Dendritic cell treated with granulocyte-macrophage colony-stimulating factor and Interleukin-4, amounts not matched to agents 40 ng/mL and 50 ng/mL, for 4 days (primary cell): ENCODE measurements around the gene SERPINH1.
A peak's percentile ranks its signal among the peaks of the same experiment; 100 is the strongest.

Source experiments
- H3K27ac Mint-ChIP-seq: one replicate; pipeline ENCODE4 v1.8.0; 2022; ENCODE audit warnings: mild to moderate bottlenecking, mixed read lengths
- H3K27me3 Mint-ChIP-seq: one replicate; pipeline ENCODE4 v1.8.0; 2022; ENCODE audit warnings: mild to moderate bottlenecking, mixed read lengths
- H3K36me3 Mint-ChIP-seq: one replicate; pipeline ENCODE4 v1.8.0; 2022; ENCODE audit warnings: low read depth, mixed read lengths
- H3K4me1 Mint-ChIP-seq: one replicate; pipeline ENCODE4 v1.8.0; 2022; ENCODE audit warnings: low read depth, mixed read lengths
- H3K4me3 Mint-ChIP-seq: one replicate; pipeline ENCODE4 v1.8.0; 2022; ENCODE audit warnings: mild to moderate bottlenecking, moderate library complexity, mixed read lengths
- H3K9me3 Mint-ChIP-seq: one replicate; pipeline ENCODE4 v1.8.0; 2022; ENCODE audit warnings: mixed read lengths
- intact Hi-C: fragments of 100-400 bp; cut with micrococcal nuclease; formaldehyde crosslinking; loops from one replicate; pipeline ENCODE4 v1.15.0; 2022

Gene SERPINH1

GRCh38 chr11:75562048-75562835, at the start of gene SERPINH1:
SERPINH1 (plus strand) TSS chr11:75562253; CDS start chr11:75566350, 4,097 bp downstream.
- peak within 1 kb of the TSS; percentile 91 for H3K27ac Mint-ChIP-seq
- H3K4me3 Mint-ChIP-seq = peak within 1 kb of the TSS; percentile 93
- H3K4me1 Mint-ChIP-seq = peaks cover 29% of the 10 kb centered on the region
- peaks cover 17% of the 10 kb centered on the region for H3K27me3 Mint-ChIP-seq
- peaks cover 15% of the 10 kb centered on the region for H3K36me3 Mint-ChIP-seq
- intact Hi-C loops = no loop called here
- H3K9me3 Mint-ChIP-seq = no peaks in the 10 kb centered on the region

DNA sequence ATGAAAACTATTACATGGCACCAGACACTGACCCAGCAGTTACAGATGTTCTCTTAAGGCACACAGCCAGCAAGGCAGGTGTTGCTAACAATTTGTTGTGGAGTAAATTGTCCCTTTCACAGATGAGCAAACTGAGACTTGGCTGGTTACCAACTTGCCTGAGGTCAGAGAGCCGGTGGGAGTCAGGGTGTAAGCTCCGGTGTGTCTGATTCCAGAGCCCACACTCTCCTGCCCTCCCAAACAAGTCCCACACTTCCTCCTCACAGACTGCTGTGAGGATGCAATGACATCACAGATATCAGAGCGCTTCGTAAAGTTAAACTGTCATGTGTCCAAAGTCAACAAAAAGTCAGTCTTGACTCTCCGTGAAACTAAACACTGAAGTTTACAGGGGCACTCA, 48.8 kb upstream of the SERPINH1 start:
- H3K4me1 Mint-ChIP-seq = peaks cover 46% of the 10 kb centered on the region
- no peak overlapping the region for H3K27ac Mint-ChIP-seq

DNA sequence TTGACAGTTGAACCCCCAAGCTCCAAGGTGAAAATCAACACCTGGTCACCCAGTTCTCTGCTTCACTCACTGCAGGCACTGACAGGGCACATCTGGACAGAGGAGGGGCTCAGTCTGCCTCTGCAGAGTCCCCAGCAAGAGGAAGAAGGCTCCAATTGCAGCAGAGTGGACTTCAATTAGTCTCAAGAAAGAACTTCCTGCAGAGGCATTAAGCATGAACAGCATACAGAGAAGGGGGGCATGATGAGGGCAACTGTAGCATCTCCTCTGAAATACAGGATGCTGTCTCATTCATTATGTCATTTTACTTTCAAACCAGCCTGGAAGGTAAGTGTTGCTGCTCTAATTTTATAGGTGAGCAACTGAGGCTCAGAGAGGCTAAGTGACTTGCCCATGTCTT, 47.5 kb upstream of the SERPINH1 start:
- no peaks in the 10 kb centered on the region for H3K9me3 Mint-ChIP-seq
- no peaks in the 10 kb centered on the region for H3K36me3 Mint-ChIP-seq
- H3K4me1 Mint-ChIP-seq = peaks cover 43% of the 10 kb centered on the region
- intact Hi-C loops = no loop called here
- no peak overlapping the region for H3K27ac Mint-ChIP-seq
- H3K27me3 Mint-ChIP-seq = peaks cover 2% of the 10 kb centered on the region
- no peak overlapping the region for H3K4me3 Mint-ChIP-seq

More for the DNA sequence above, 48.8 kb upstream of the SERPINH1 start:
- Mint-ChIP-seq H3K27me3 (peaks cover 2% of the 10 kb centered on the region), H3K4me3 (no peak overlapping the region), H3K36me3 (no peaks in the 10 kb centered on the region), H3K9me3 (no peaks in the 10 kb centered on the region)
- intact Hi-C loops = no loop called here

DNA sequence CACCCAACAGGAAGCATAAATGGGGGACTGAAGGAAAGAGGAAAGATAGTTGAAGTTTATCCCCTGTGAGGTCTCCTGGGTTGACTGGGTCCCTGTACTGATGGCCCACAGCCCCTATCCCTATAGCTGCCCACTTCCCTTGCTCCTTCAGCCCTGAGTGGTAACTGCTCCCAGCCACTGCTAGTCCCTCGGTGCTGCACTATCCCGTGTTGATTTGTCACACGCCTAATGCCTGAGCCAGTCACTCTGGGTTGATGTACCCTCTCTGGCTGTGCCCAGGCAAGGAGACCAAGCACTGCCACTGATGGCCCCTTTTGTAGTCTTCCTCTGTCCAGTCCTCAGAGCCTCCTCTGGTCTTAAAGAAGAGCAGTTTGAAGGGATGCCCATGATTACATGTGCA, 45.9 kb upstream of the SERPINH1 start:
- Mint-ChIP-seq H3K4me1 (peaks cover 49% of the 10 kb centered on the region), H3K36me3 (no peaks in the 10 kb centered on the region), H3K9me3 (no peaks in the 10 kb centered on the region), H3K27me3 (peaks cover 2% of the 10 kb centered on the region), H3K4me3 (no peak overlapping the region), H3K27ac (no peak overlapping the region)
- intact Hi-C loops = no loop called here

DNA sequence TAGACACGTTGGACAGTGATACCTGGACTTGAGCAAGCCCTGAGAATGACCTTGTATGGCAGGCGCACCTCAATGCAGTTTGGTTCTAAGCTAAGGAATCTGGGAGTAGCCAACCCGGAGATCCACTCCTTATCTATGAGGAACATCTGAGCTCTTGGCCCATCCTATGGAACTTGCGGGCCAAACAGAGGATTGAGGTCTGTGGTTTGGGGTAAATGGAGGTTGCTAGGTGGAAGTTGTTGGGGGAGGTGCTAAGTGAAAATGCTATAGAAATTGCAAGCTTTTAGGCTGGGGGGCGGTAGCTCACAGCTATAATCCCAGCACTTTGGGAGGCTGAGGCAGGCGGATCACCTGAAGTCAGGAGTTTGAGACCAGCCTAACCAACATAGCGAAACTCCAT, 45.2 kb upstream of the SERPINH1 start:
- H3K27ac Mint-ChIP-seq = no peak overlapping the region
- peaks cover 44% of the 10 kb centered on the region for H3K4me1 Mint-ChIP-seq
- H3K27me3 Mint-ChIP-seq = peaks cover 2% of the 10 kb centered on the region
- no peaks in the 10 kb centered on the region for H3K9me3 Mint-ChIP-seq
- H3K36me3 Mint-ChIP-seq = no peaks in the 10 kb centered on the region
- intact Hi-C loops = no loop called here
- H3K4me3 Mint-ChIP-seq = no peak overlapping the region

DNA sequence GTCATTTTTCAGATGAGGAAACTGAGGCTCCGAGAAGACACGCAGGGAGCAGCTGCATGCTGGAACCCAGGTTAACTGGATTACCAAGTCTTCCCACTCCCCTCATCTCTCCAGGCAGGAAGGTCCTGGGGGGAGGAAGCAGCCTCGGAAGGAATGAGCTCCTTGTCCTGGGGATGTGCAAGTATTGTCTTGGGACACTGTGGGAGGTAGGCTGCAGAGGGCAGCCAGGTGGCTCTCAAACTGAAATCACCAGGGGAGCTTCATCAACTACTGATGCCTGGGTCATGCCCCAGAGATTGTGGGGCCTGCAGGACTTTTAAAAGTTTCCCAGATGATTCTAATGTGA, 43.9 kb upstream of the SERPINH1 start:
- no peak overlapping the region for H3K27ac Mint-ChIP-seq
- no peaks in the 10 kb centered on the region for H3K9me3 Mint-ChIP-seq
- intact Hi-C loops = no loop called here
- peaks cover 5% of the 10 kb centered on the region for H3K27me3 Mint-ChIP-seq
- H3K4me1 Mint-ChIP-seq = peaks cover 32% of the 10 kb centered on the region
- H3K36me3 Mint-ChIP-seq = no peaks in the 10 kb centered on the region
- H3K4me3 Mint-ChIP-seq = no peak overlapping the region

- H3K9me3 Mint-ChIP-seq = no peaks in the 10 kb centered on the region
- H3K4me1 Mint-ChIP-seq = peaks cover 34% of the 10 kb centered on the region
- H3K27ac Mint-ChIP-seq = no peak overlapping the region
- no peak overlapping the region for H3K4me3 Mint-ChIP-seq
- H3K27me3 Mint-ChIP-seq = peaks cover 12% of the 10 kb centered on the region
- no peaks in the 10 kb centered on the region for H3K36me3 Mint-ChIP-seq
- intact Hi-C loops = no loop called here
Observed at GRCh38 chr11:75518771-75519653, 43.0 kb upstream of the SERPINH1 start.

GRCh38 chr11:75520688-75521087, 41.4 kb upstream of the SERPINH1 start:
- intact Hi-C loops = no loop called here
- no peak overlapping the region for H3K4me3 Mint-ChIP-seq
- H3K27ac Mint-ChIP-seq = peak overlapping the region; percentile 9
- peaks cover 25% of the 10 kb centered on the region for H3K27me3 Mint-ChIP-seq
- no peaks in the 10 kb centered on the region for H3K36me3 Mint-ChIP-seq
- peaks cover 45% of the 10 kb centered on the region for H3K4me1 Mint-ChIP-seq
- H3K9me3 Mint-ChIP-seq = no peaks in the 10 kb centered on the region

- Mint-ChIP-seq H3K4me1 (peaks cover 45% of the 10 kb centered on the region), H3K27me3 (peaks cover 31% of the 10 kb centered on the region), H3K27ac (peak overlapping the region; percentile 30), H3K4me3 (no peak overlapping the region), H3K36me3 (no peaks in the 10 kb centered on the region), H3K9me3 (no peaks in the 10 kb centered on the region)
- intact Hi-C loops = no loop called here
Observed at GRCh38 chr11:75522286-75523044, 39.6 kb upstream of the SERPINH1 start.

GRCh38 chr11:75523189-75523588, 38.9 kb upstream of the SERPINH1 start:
- H3K4me3 Mint-ChIP-seq = no peak overlapping the region
- H3K36me3 Mint-ChIP-seq = no peaks in the 10 kb centered on the region
- peaks cover 37% of the 10 kb centered on the region for H3K27me3 Mint-ChIP-seq
- no peaks in the 10 kb centered on the region for H3K9me3 Mint-ChIP-seq
- intact Hi-C loops = no loop called here
- peaks cover 47% of the 10 kb centered on the region for H3K4me1 Mint-ChIP-seq
- H3K27ac Mint-ChIP-seq = no peak overlapping the region

DNA sequence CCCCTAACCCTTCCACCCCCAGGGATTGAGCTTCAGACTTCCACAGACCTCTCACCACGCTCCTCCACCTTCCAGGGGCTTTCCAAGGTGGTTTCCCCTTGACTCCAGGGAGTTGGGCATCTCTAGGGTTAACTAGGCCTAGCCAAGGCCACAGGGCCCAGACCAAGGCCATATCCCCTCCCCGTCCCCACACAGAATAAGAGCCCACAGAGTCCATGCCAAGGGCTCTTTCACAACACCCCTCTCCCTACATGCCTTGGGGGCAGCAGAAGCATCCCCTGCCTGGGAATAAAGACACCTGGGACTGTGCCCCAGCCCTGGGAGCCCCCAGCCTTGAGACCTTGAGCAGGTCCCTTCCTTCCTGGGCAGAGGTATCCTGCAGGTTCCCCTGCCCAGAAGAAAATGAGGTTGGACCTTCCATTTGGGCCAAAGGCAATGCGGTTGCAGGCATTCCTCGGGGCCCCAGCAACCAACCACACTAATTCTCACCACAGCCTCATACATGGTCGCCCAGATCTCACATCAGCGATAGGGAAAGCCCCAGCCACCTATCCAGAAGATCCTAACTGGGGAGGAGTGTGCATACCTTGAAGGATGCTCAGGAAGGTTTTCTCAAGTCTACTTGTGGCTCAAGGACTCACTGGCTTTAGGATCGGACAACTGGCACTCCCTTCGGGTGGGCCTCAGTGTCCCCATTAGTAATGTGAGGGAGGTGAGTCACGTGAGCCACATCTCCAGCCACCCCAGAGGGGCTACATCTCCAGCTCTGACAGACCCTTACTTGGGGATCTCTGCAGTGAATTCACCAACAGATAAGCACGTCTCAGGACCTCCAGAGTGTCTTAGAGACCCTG, 38.0 kb upstream of the SERPINH1 start:
- intact Hi-C loops = no loop called here
- Mint-ChIP-seq H3K27me3 (peaks cover 44% of the 10 kb centered on the region), H3K27ac (no peak overlapping the region), H3K4me1 (peaks cover 40% of the 10 kb centered on the region), H3K4me3 (peak overlapping the region; percentile 27), H3K9me3 (no peaks in the 10 kb centered on the region), H3K36me3 (no peaks in the 10 kb centered on the region)

GRCh38 chr11:75524665-75525432, 37.2 kb upstream of the SERPINH1 start:
- Mint-ChIP-seq H3K4me3 (peak overlapping the region; percentile 69), H3K36me3 (no peaks in the 10 kb centered on the region), H3K27me3 (peaks cover 50% of the 10 kb centered on the region)

More at GRCh38 chr11:75524665-75525432, 37.2 kb upstream of the SERPINH1 start:
- no peak overlapping the region for H3K27ac Mint-ChIP-seq
- intact Hi-C loops = no loop called here
- H3K9me3 Mint-ChIP-seq = no peaks in the 10 kb centered on the region
- peaks cover 40% of the 10 kb centered on the region for H3K4me1 Mint-ChIP-seq
